Body of pancreas (tissue), 4 donors: ENCODE measurements around the gene FNTB.

Experiments
- CTCF ChIP-seq, 7 experiments: fragments of 450-650 bp in 4 of 7; fragments of 200-600 bp in 3 of 7; sonication (generic) in 3 of 7; IDR thresholded peaks; one replicate each; pipeline ENCODE4 v1.5.1; 2016 to 2019; ENCODE audit warnings: antibody characterized with exemption in 7 of 7
- POLR2A ChIP-seq, 3 donors: fragments of 450-650 bp; IDR thresholded peaks; one replicate each; pipeline ENCODE4 v1.6.1; 2016; ENCODE audit warnings: antibody characterized with exemption in 3 of 3, mild to moderate bottlenecking in 2 of 3

GRCh38 chr14:65095633-65096205 is 109.0 kb downstream of the FNTB start:
- TF ChIP-seq CTCF (IDR thresholded peaks at IDR 0.05) = no peak
- no peak for TF ChIP-seq POLR2A (IDR thresholded peaks at IDR 0.05)
